ENCODE results near the gene KAZN. TPM values are rescaled to one million over a fixed set of nuclear protein-coding genes. Genes with fewer than 3 reads are reported as not detected.

KAZN gene
- total RNA-seq, 2 donors from 2014 or later = 3.4 to 12.2 TPM

- Histone ChIP-seq H3K9me3 (no peaks in the 10 kb centered on the region), H3K36me3 (replicated peaks in 1 of 2; ENCODE audit: insufficient read depth in 1 of 2, low read depth in 2 of 2) (no peaks in the 10 kb centered on the region), H3K27ac (no peak overlapping the region), H3K4me3 (no peak overlapping the region), H3K4me1 (no peaks in the 10 kb centered on the region), H3K27me3 (no peaks in the 10 kb centered on the region)
- TF ChIP-seq, protein P1, sequence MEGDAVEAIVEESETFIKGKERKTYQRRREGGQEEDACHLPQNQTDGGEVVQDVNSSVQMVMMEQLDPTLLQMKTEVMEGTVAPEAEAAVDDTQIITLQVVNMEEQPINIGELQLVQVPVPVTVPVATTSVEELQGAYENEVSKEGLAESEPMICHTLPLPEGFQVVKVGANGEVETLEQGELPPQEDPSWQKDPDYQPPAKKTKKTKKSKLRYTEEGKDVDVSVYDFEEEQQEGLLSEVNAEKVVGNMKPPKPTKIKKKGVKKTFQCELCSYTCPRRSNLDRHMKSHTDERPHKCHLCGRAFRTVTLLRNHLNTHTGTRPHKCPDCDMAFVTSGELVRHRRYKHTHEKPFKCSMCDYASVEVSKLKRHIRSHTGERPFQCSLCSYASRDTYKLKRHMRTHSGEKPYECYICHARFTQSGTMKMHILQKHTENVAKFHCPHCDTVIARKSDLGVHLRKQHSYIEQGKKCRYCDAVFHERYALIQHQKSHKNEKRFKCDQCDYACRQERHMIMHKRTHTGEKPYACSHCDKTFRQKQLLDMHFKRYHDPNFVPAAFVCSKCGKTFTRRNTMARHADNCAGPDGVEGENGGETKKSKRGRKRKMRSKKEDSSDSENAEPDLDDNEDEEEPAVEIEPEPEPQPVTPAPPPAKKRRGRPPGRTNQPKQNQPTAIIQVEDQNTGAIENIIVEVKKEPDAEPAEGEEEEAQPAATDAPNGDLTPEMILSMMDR (IDR thresholded peaks at IDR 0.05) = no peak
- TF ChIP-seq POLR2A (IDR thresholded peaks at IDR 0.05) = no peak
- DNase-seq = peak in 1 of 4 donors; percentile 27
- intact Hi-C loops (cut with DNase I) = no loop called here
- WGBS, 2 donors = 62 to 84% methylated on average over 13 of the region's 13 CpGs
- ATAC-seq = no peak
Observed at GRCh38 chr1:14826172-14826636, 227.7 kb downstream of the KAZN start.

GRCh38 chr1:14826731-14827326, 228.3 kb downstream of the KAZN start:
- 92 to 94% methylated on average over 11 of the region's 11 CpGs for WGBS, 2 donors
- Histone ChIP-seq H3K36me3 (replicated peaks in 1 of 2; ENCODE audit: insufficient read depth in 1 of 2, low read depth in 2 of 2) (no peaks in the 10 kb centered on the region), H3K27me3 (no peaks in the 10 kb centered on the region), H3K27ac (no peak overlapping the region), H3K4me3 (no peak overlapping the region), H3K4me1 (no peaks in the 10 kb centered on the region), H3K9me3 (no peaks in the 10 kb centered on the region)
- intact Hi-C loops (cut with DNase I) = no loop called here
- DNase-seq = no peak
- no peak for TF ChIP-seq POLR2A (IDR thresholded peaks at IDR 0.05)
- TF ChIP-seq, protein P1 (IDR thresholded peaks at IDR 0.05) = no peak
- no peak for ATAC-seq

- Histone ChIP-seq H3K9me3 (no peaks in the 10 kb centered on the region), H3K4me1 (no peaks in the 10 kb centered on the region), H3K36me3 (replicated peaks in 1 of 2; ENCODE audit: insufficient read depth in 1 of 2, low read depth in 2 of 2) (no peaks in the 10 kb centered on the region), H3K27ac (no peak overlapping the region), H3K27me3 (no peaks in the 10 kb centered on the region), H3K4me3 (no peak overlapping the region)
- TF ChIP-seq, protein P1 (IDR thresholded peaks at IDR 0.05) = no peak
- TF ChIP-seq POLR2A (IDR thresholded peaks at IDR 0.05) = no peak
- WGBS, 2 donors = 76 to 90% methylated on average over 4 of the region's 4 CpGs
- no peak for DNase-seq
- no peak for ATAC-seq
- intact Hi-C loops (cut with DNase I) = no loop called here
Observed at GRCh38 chr1:14827870-14828269, 229.4 kb downstream of the KAZN start.

GRCh38 chr1:14828665-14829064, 230.2 kb downstream of the KAZN start:
- Histone ChIP-seq H3K27ac (no peak overlapping the region), H3K27me3 (no peaks in the 10 kb centered on the region), H3K36me3 (replicated peaks in 1 of 2; ENCODE audit: insufficient read depth in 1 of 2, low read depth in 2 of 2) (no peaks in the 10 kb centered on the region), H3K4me3 (no peak overlapping the region), H3K9me3 (no peaks in the 10 kb centered on the region), H3K4me1 (no peaks in the 10 kb centered on the region)
- intact Hi-C loops (cut with DNase I) = no loop called here
- WGBS, 2 donors = 64 to 83% methylated on average over 4 of the region's 4 CpGs
- no peak for TF ChIP-seq POLR2A (IDR thresholded peaks at IDR 0.05)
- TF ChIP-seq, protein P1 (IDR thresholded peaks at IDR 0.05) = no peak
- ATAC-seq = no peak
- DNase-seq = no peak

GRCh38 chr1:14835725-14836124, 237.2 kb downstream of the KAZN start:
- ATAC-seq = no peak
- TF ChIP-seq POLR2A (IDR thresholded peaks at IDR 0.05) = no peak
- TF ChIP-seq, protein P1 (IDR thresholded peaks at IDR 0.05) = no peak

More at GRCh38 chr1:14835725-14836124, 237.2 kb downstream of the KAZN start:
- Histone ChIP-seq H3K27me3 (no peaks in the 10 kb centered on the region), H3K36me3 (replicated peaks in 1 of 2; ENCODE audit: insufficient read depth in 1 of 2, low read depth in 2 of 2) (no peaks in the 10 kb centered on the region), H3K9me3 (no peaks in the 10 kb centered on the region), H3K27ac (no peak overlapping the region), H3K4me3 (no peak overlapping the region), H3K4me1 (no peaks in the 10 kb centered on the region)
- 71 to 82% methylated on average over 4 to 5 of the region's 5 CpGs for WGBS, 2 donors
- intact Hi-C loops (cut with DNase I) = loop anchor here (10.0 kb wide), 1 partner anchor 189 kb away; no protein-coding TSS in a partner anchor
- DNase-seq = no peak

Measured in body of pancreas (tissue), 4 donors.